PC-3 (cell line): ENCODE data around the gene KDM5B.

Experiments used
- EZH2 ChIP-seq: fragments of 300-600 bp; sonication (generic); IDR thresholded peaks from one replicate; pipeline ENCODE4 v1.6.1; 2017; ENCODE audit warnings: antibody characterized with exemption, mild to moderate bottlenecking, low read length; ENCODE audit not compliant: unreplicated experiment
- TF ChIP-seq, protein P1 (sequence below): fragments of 300-600 bp; sonication (generic); conservative IDR thresholded peaks from 2 replicates; pipeline ENCODE4 v1.5.1; 2017; ENCODE audit warnings: antibody characterized with exemption, low read depth, mild to moderate bottlenecking, low read length

- TF ChIP-seq, protein P1, sequence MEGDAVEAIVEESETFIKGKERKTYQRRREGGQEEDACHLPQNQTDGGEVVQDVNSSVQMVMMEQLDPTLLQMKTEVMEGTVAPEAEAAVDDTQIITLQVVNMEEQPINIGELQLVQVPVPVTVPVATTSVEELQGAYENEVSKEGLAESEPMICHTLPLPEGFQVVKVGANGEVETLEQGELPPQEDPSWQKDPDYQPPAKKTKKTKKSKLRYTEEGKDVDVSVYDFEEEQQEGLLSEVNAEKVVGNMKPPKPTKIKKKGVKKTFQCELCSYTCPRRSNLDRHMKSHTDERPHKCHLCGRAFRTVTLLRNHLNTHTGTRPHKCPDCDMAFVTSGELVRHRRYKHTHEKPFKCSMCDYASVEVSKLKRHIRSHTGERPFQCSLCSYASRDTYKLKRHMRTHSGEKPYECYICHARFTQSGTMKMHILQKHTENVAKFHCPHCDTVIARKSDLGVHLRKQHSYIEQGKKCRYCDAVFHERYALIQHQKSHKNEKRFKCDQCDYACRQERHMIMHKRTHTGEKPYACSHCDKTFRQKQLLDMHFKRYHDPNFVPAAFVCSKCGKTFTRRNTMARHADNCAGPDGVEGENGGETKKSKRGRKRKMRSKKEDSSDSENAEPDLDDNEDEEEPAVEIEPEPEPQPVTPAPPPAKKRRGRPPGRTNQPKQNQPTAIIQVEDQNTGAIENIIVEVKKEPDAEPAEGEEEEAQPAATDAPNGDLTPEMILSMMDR: no peak
- no peak for TF ChIP-seq EZH2
These were observed 91.6 kb downstream of the KDM5B start for GRCh38 chr1:202716654-202717053.
